ENCODE data around the gene KCNH3.

- TF ChIP-seq CTCF (optimal IDR thresholded peaks at IDR 0.05 in 1 of 3, IDR thresholded peaks at IDR 0.05 in 1 of 3, conservative IDR thresholded peaks at IDR 0.05 in 1 of 3; ENCODE audit: extremely low read depth in 1 of 3, insufficient read depth in 2 of 3, low read length in 3 of 3) (no peak), EZH2 (IDR thresholded peaks at IDR 0.05; ENCODE audit: low read length) (no peak)
These were observed 36.9 kb upstream of the KCNH3 start for GRCh38 chr12:49501895-49502294.
